ENCODE data around the gene ASPN.

Gene ASPN

GRCh38 chr9:92468206-92468605 is 14.1 kb downstream of the ASPN start:
- DNase-seq (ENCODE audit: low read depth in 2 of 2), result no peak

GRCh38 chr9:92467511-92467910 is 14.8 kb downstream of the ASPN start:
- no peak for DNase-seq (ENCODE audit: low read depth in 2 of 2)

GRCh38 chr9:92467041-92467440 is 15.3 kb downstream of the ASPN start:
- DNase-seq (ENCODE audit: low read depth in 2 of 2), result no peak

GRCh38 chr9:92463984-92464383 is 18.3 kb downstream of the ASPN start:
- no peak for DNase-seq (ENCODE audit: low read depth in 2 of 2)

- no peak for DNase-seq (ENCODE audit: low read depth in 2 of 2)
Observed at GRCh38 chr9:92463387-92463786, 18.9 kb downstream of the ASPN start.

GRCh38 chr9:92457576-92457975 is 24.7 kb downstream of the ASPN start:
- no peak for DNase-seq (ENCODE audit: low read depth in 2 of 2)

GRCh38 chr9:92455217-92455616 is 27.1 kb downstream of the ASPN start:
- DNase-seq (ENCODE audit: low read depth in 2 of 2), result no peak

GRCh38 chr9:92446536-92446935 is 35.8 kb downstream of the ASPN start:
- no peak for DNase-seq (ENCODE audit: low read depth in 2 of 2)

- no peak for DNase-seq (ENCODE audit: low read depth in 2 of 2)
Observed at GRCh38 chr9:92444841-92445240, 37.5 kb downstream of the ASPN start.

GRCh38 chr9:92440751-92441046 is 41.6 kb downstream of the ASPN start:
- DNase-seq (ENCODE audit: low read depth in 2 of 2), result no peak

- no peak for DNase-seq (ENCODE audit: low read depth in 2 of 2)
Observed at GRCh38 chr9:92439921-92440750, 42.2 kb downstream of the ASPN start.

GRCh38 chr9:92438900-92439526 is 43.3 kb downstream of the ASPN start:
- DNase-seq (ENCODE audit: low read depth in 2 of 2), result no peak

- no peak for DNase-seq (ENCODE audit: low read depth in 2 of 2)
Observed at GRCh38 chr9:92435263-92435662, 47.0 kb downstream of the ASPN start.

GRCh38 chr9:92432972-92433548 is 49.2 kb downstream of the ASPN start:
- no peak for DNase-seq (ENCODE audit: low read depth in 2 of 2)

GRCh38 chr9:92432350-92432749 is 50.0 kb downstream of the ASPN start:
- DNase-seq (ENCODE audit: low read depth in 2 of 2), result no peak

- DNase-seq (ENCODE audit: low read depth in 2 of 2), result no peak
Observed at GRCh38 chr9:92429836-92430235, 52.5 kb downstream of the ASPN start.

GRCh38 chr9:92426501-92427145 is 55.7 kb downstream of the ASPN start:
- no peak for DNase-seq (ENCODE audit: low read depth in 2 of 2)

- DNase-seq (ENCODE audit: low read depth in 2 of 2), result no peak
Observed at GRCh38 chr9:92425474-92425873, 56.8 kb downstream of the ASPN start.

GRCh38 chr9:92424340-92424739 is 58.0 kb downstream of the ASPN start, which contains the start of gene OMD:
OMD (minus strand) TSS chr9:92424471; CDS start chr9:92417558, 6,913 bp downstream.
- DNase-seq (ENCODE audit: low read depth in 2 of 2), result no peak

- no peak for DNase-seq (ENCODE audit: low read depth in 2 of 2)
Observed at GRCh38 chr9:92423612-92424011, 58.7 kb downstream of the ASPN start.

GRCh38 chr9:92422611-92423338 is 59.5 kb downstream of the ASPN start:
- DNase-seq (ENCODE audit: low read depth in 2 of 2), result no peak

- no peak for DNase-seq (ENCODE audit: low read depth in 2 of 2)
Observed at GRCh38 chr9:92414566-92414965, 67.7 kb downstream of the ASPN start.

All from stimulated activated CD4-positive, alpha-beta T cell treated with anti-CD3 and anti-CD28 coated beads, Interleukin-15, amount 100 ng/mL, for 48 hours (primary cell).